GM18519 (cell line): Measurements from ENCODE around the gene LCN10.
"Not testable (repeated sequence)": the region's sequence is repeated elsewhere in the genome, so short reads cannot be mapped to it uniquely, and the experiment has no call there.

Experiments used
- ATAC-seq: cut with Tn5 transposase; IDR thresholded peaks from one replicate; pipeline ENCODE4 v1.9.1; 2021; ENCODE audit warnings: mild to moderate bottlenecking, moderate library complexity; ENCODE audit not compliant: unreplicated experiment, low FRiP score

LCN10 gene

GRCh38 chr9:136773386-136774044, 30.8 kb upstream of the LCN10 start:
- ATAC-seq = no peak

GRCh38 chr9:136771907-136772415, 29.2 kb upstream of the LCN10 start:
- ATAC-seq = no peak

- no peak for ATAC-seq
Measured at GRCh38 chr9:136769710-136770191, 27.0 kb upstream of the LCN10 start.

- not testable (repeated sequence) for ATAC-seq
Measured at GRCh38 chr9:136766410-136767120, 23.8 kb upstream of the LCN10 start.

- not testable (repeated sequence) for ATAC-seq
Measured at GRCh38 chr9:136765745-136766409, 23.1 kb upstream of the LCN10 start.

- no peak for ATAC-seq
Measured at GRCh38 chr9:136765041-136765440, 22.3 kb upstream of the LCN10 start.

GRCh38 chr9:136764301-136764891, 21.7 kb upstream of the LCN10 start, which contains the start of gene LCN15:
TSS of gene LCN15 (minus strand) at chr9:136764518. CDS start at chr9:136764488, 30 bp downstream.
- no peak for ATAC-seq

- ATAC-seq = no peak
Measured at GRCh38 chr9:136763649-136764035, 20.9 kb upstream of the LCN10 start.

- ATAC-seq = no peak
Measured at GRCh38 chr9:136762915-136763648, 20.3 kb upstream of the LCN10 start.

- ATAC-seq = no peak
Measured at GRCh38 chr9:136762221-136762691, 19.5 kb upstream of the LCN10 start.

- ATAC-seq = no peak
Measured at GRCh38 chr9:136761545-136761981, 18.8 kb upstream of the LCN10 start.

- ATAC-seq = not testable (repeated sequence)
Measured at GRCh38 chr9:136760834-136761544, 18.2 kb upstream of the LCN10 start.

- ATAC-seq = no peak
Measured at GRCh38 chr9:136760424-136760823, 17.7 kb upstream of the LCN10 start.

- ATAC-seq = no peak
Measured at GRCh38 chr9:136759436-136760325, 16.9 kb upstream of the LCN10 start.

- ATAC-seq = no peak
Measured at GRCh38 chr9:136759001-136759400, 16.3 kb upstream of the LCN10 start.

GRCh38 chr9:136757751-136758140, 15.0 kb upstream of the LCN10 start:
- no peak for ATAC-seq

- no peak for ATAC-seq
Measured at GRCh38 chr9:136757328-136757727, 14.6 kb upstream of the LCN10 start.

GRCh38 chr9:136756836-136757235, 14.1 kb upstream of the LCN10 start:
- ATAC-seq = no peak
